K562 (cell line): ENCODE measurements around the gene ACACB. TPM values are rescaled to one million over a fixed set of nuclear protein-coding genes. Genes with fewer than 3 reads are reported as not detected.

Source experiments
- ATAC-seq: fragments of 200-7000 bp; cut with Tn5 transposase; 3 replicates; pipeline ENCODE4 v1.9.1; 2020; ENCODE audit warnings: moderate library complexity
- BruUV-seq: library from RNA; stranded (reverse); fragments of 400-500 nt; replicated peaks from 2 replicates; lab custom pipeline; 2021; lab: Mats Ljungman, UMichigan
- CTCF ChIA-PET: fragments of 300-600 bp; formaldehyde crosslinking; extraction: SDS; loops from one replicate; lab custom pipeline; 2021; ENCODE audit warnings: low intra/inter-chr PET ratio; lab: Yijun Ruan, JAX
- POLR2A ChIA-PET: fragments of 300-600, 350-650 bp; sonication (Branson Sonifier 250); formaldehyde crosslinking; extraction: SDS; loops from one replicate; lab custom pipeline; 2021; ENCODE audit warnings: antibody characterized with exemption, inconsistent platforms; lab: Yijun Ruan, JAX
- DNase-seq, 4 experiments: peaks; one replicate each; pipeline versions ENCODE4 v3.0.0 to v3.0.0-alpha.2; 2011 to 2018; ENCODE audit warnings: low spot score in 3 of 4, mixed read lengths in 3 of 4; ENCODE audit errors: extremely low read depth in 1 of 4
- FAIRE-seq: peaks from 2 replicates; lab custom pipeline; 2011; peaks lifted over from hg19 to GRCh38; lab: Jason Lieb, UNC
- H2AFZ ChIP-seq: 2 replicates; pipeline ENCODE4 v1.6.0; 2011; ENCODE audit warnings: low read depth, low read length, control low read depth, inconsistent platforms
- H3K27ac ChIP-seq: fragments of 200-600 bp; 3 replicates; pipeline ENCODE4 v1.8.0; 2011; ENCODE audit warnings: low read depth, mild to moderate bottlenecking, control low read depth, inconsistent platforms, low read length, moderate library complexity, mixed read lengths; ENCODE audit errors: extremely low read depth
- H3K27me3 ChIP-seq, 2 experiments: fragments of 300-600 bp in 1 of 2; 2 replicates in 1 of 2; 3 replicates in 1 of 2; pipeline versions ENCODE4 v1.6.0 to v1.8.0; 2011; ENCODE audit warnings: inconsistent platforms in 2 of 2, low read length in 2 of 2, mild to moderate bottlenecking in 1 of 2, mixed read lengths in 1 of 2, moderate library complexity in 1 of 2; ENCODE audit not compliant: control insufficient read depth in 2 of 2, insufficient read depth in 2 of 2
- H3K36me3 ChIP-seq: fragments of 300-600 bp; 3 replicates; pipeline ENCODE4 v1.8.0; 2011; ENCODE audit warnings: mild to moderate bottlenecking, low read length, inconsistent platforms; ENCODE audit not compliant: control insufficient read depth, insufficient read depth
- H3K4me1 ChIP-seq, 2 experiments: fragments of 200-600 bp in 1 of 2; replicated peaks in 1 of 2; 2 replicates in 1 of 2; 3 replicates in 1 of 2; pipeline versions ENCODE4 v1.5.1 to v1.8.0; 2011; ENCODE audit warnings: inconsistent platforms in 2 of 2, low read length in 2 of 2, mild to moderate bottlenecking in 1 of 2, mixed read lengths in 1 of 2, moderate library complexity in 1 of 2; ENCODE audit not compliant: control insufficient read depth in 2 of 2, insufficient read depth in 2 of 2
- H3K4me2 ChIP-seq: 2 replicates; pipeline ENCODE4 v1.6.1; 2011; ENCODE audit warnings: low read length, control low read depth, inconsistent platforms, mixed read lengths; ENCODE audit not compliant: insufficient read depth
- H3K4me3 ChIP-seq: fragments of 200-600 bp; sonication (generic), shearing (Covaris generic); 2 replicates; pipeline ENCODE4 v1.5.1; 2016; ENCODE audit warnings: control low read depth, inconsistent platforms
- H3K79me2 ChIP-seq: fragments of 200-600 bp; 3 replicates; pipeline ENCODE4 v1.8.0; 2011; ENCODE audit warnings: low read length, inconsistent platforms; ENCODE audit not compliant: control insufficient read depth, insufficient read depth
- H3K9ac ChIP-seq, 2 experiments: 2 replicates each; pipeline versions ENCODE4 v1.6.0 to v1.6.1; 2011; ENCODE audit warnings: low read depth in 2 of 2, low read length in 2 of 2, control low read depth in 1 of 2, inconsistent platforms in 1 of 2, mild to moderate bottlenecking in 1 of 2, mixed read lengths in 1 of 2; ENCODE audit not compliant: insufficient read depth in 1 of 2
- H3K9me1 ChIP-seq: one replicate; pipeline ENCODE4 v1.6.0; 2011; ENCODE audit warnings: inconsistent platforms, mild to moderate bottlenecking, low read length, moderate library complexity; ENCODE audit not compliant: control insufficient read depth, insufficient read depth
- H3K9me3 ChIP-seq: replicated peaks from 2 replicates; pipeline ENCODE4 v1.5.1; 2011; ENCODE audit warnings: low read depth, low read length, inconsistent platforms; ENCODE audit not compliant: control insufficient read depth, insufficient read depth
- H4K20me1 ChIP-seq: replicated peaks from 2 replicates; pipeline ENCODE4 v1.6.1; 2011; ENCODE audit warnings: low read length, inconsistent platforms, mixed read lengths; ENCODE audit not compliant: control insufficient read depth, insufficient read depth
- BDP1 ChIP-seq: IDR thresholded peaks from 3 replicates; pipeline ENCODE4 v1.6.1; 2011; ENCODE audit not compliant: insufficient read length, insufficient read depth
- CGGBP1 ChIP-seq: fragments of 250-450 bp; sonication (Bioruptor Pico); IDR thresholded peaks from 2 replicates; pipeline ENCODE4 v1.9.0; 2021; ENCODE audit warnings: mild to moderate bottlenecking
- RBM25 ChIP-seq: fragments of 200-400 bp; formaldehyde crosslinking; IDR thresholded peaks from 2 replicates; pipeline ENCODE4 v1.6.1; 2018; ENCODE audit warnings: low read length, low read depth, moderate library complexity; ENCODE audit not compliant: severe bottlenecking
- SAFB2 ChIP-seq: fragments of 200-400 bp; formaldehyde crosslinking; IDR thresholded peaks from 2 replicates; pipeline ENCODE4 v1.6.1; 2018; ENCODE audit warnings: borderline replicate concordance, low read length, low read depth, moderate library complexity; ENCODE audit not compliant: severe bottlenecking
- SNIP1 ChIP-seq: fragments of 450-650 bp; IDR thresholded peaks from 2 replicates; pipeline ENCODE4 v1.7.1; 2017; ENCODE audit warnings: low read depth, mild to moderate bottlenecking
- TAF15 ChIP-seq: fragments of 200-400 bp; formaldehyde crosslinking; IDR thresholded peaks from 2 replicates; pipeline ENCODE4 v1.6.1; 2017; ENCODE audit warnings: mild to moderate bottlenecking, low read depth, low read length, moderate library complexity
- TEAD4 ChIP-seq, 2 experiments: sonication (generic) in 1 of 2; formaldehyde crosslinking in 1 of 2; IDR thresholded peaks; 2 replicates each; pipeline versions ENCODE4 v1.6.1 to v1.8.0; 2012 to 2022; ENCODE audit warnings: borderline replicate concordance in 1 of 2, inconsistent platforms in 1 of 2, low read length in 1 of 2, mild to moderate bottlenecking in 1 of 2, missing genetic modification reagents in 1 of 2
- ZFP36 ChIP-seq: fragments of 150-350 bp; IDR thresholded peaks from 2 replicates; pipeline ENCODE4 v1.6.1; 2018; ENCODE audit warnings: low read length, low read depth; ENCODE audit not compliant: partially characterized antibody
- ZNF436 ChIP-seq: fragments of 250-450, 450-650 bp; sonication (Bioruptor Pico); formaldehyde crosslinking; IDR thresholded peaks from 2 replicates; pipeline ENCODE4 v1.7.0; 2020; ENCODE audit warnings: mild to moderate bottlenecking
- WGBS: fragments of 100-300 bp; shearing (Covaris generic); methylation state at CpG from one replicate; pipeline ENCODE4 v1.1.6; 2016; ENCODE audit warnings: low coverage, mixed read lengths; ENCODE audit not compliant: insufficient coverage; ENCODE audit errors: missing lambda C conversion rate; 5-methylcytosine and 5-hydroxymethylcytosine counted together
- in situ Hi-C: fragments of 300-500 bp; cut with MboI; formaldehyde crosslinking; loops from 4 replicates; pipeline ENCODE4 v1.15.0; 2018; ENCODE audit warnings: inconsistent platforms, mixed read lengths
- intact Hi-C: fragments of 100-400 bp; cut with micrococcal nuclease; formaldehyde crosslinking; loops from 2 replicates; pipeline ENCODE4 v1.14.2; 2022
- polyA plus RNA-seq, 8 experiments: library from polyadenylated mRNA; depleted of rRNA in 4 of 8; stranded (reverse) in 5 of 8; unstranded in 3 of 8; fragments of >200 nt; fragmentation: Nextera tagmentation in 2 of 8; fragmentation: Illumina TruSeq in 1 of 8; extraction: Ambion mirVana in 2 of 8; extraction: Trizol in 1 of 8; gene quantifications; 2 replicates each; pipeline versions ENCODE4 v1.2.1 to v1.2.3, GENCODE V29; 2011 to 2014; ENCODE audit warnings: inconsistent platforms in 1 of 8, missing spikeins in 1 of 8
- total RNA-seq, 7 experiments: library from RNA; depleted of rRNA in 6 of 7; stranded (reverse); fragments of >200 nt in 6 of 7; fragmentation: Illumina TruSeq in 2 of 7; extraction: Trizol in 2 of 7; gene quantifications; 2 replicates each; pipeline versions ENCODE4 v1.2.1 to v1.2.3, GENCODE V29; 2011 to 2021; ENCODE audit warnings: low replicate concordance in 1 of 7
- TF ChIP-seq, protein P1 (sequence below): sonication (generic); formaldehyde crosslinking; IDR thresholded peaks from 2 replicates; pipeline ENCODE4 v1.4.0; 2020; ENCODE audit warnings: mild to moderate bottlenecking, missing genetic modification reagents

ACACB gene
- total and polyA plus RNA-seq, 9 of the 15 experiments (the other 6 are each of a cell fraction or from before 2014, with no cell fraction given), result 0.10 to 2.5 (median 0.83) TPM

- CTCF ChIA-PET, result no interaction called here
- no peaks in the 10 kb centered on the region for H3K9me3 ChIP-seq
Observed at GRCh38 chr12:109299849-109300248, 183.5 kb downstream of the ACACB start.

DNA sequence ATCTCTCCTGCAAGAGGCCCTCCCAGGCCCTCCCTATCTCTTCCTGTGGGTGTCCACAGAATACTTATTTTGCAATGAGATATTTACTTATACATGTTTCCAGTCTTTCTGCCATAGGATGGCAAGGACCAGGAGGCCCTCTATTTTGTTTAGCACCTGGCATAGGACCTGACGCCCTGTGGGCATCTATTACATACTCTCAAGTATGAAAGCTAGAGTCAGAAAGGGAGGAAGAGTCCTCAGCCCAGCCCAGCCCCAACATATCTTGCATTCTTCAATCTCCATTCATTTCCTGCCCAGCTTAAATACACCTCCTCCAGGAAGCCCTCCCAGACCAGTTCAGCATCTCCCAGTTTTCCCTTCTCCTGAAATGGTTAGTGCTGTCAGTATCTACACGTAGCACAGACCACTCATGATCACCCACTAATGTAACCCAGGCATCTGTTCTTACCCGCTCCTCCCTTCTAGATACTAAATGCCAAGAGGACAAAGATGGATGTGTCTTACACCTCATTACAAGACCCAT is 185.3 kb downstream of the ACACB start:
- Histone ChIP-seq H3K79me2 (no peaks in the 10 kb centered on the region), H2AFZ (no peak overlapping the region), H3K9me3 (no peaks in the 10 kb centered on the region), H3K4me3 (no peak overlapping the region), H3K9ac (no peak overlapping the region), H3K27me3 (peaks cover 16 to 30% of the 10 kb centered on the region in 2 experiments; a peak in 4 of 5 replicates), H3K4me1 (no peaks in the 10 kb centered on the region), H4K20me1 (no peaks in the 10 kb centered on the region), H3K4me2 (no peak overlapping the region), H3K9me1 (no peaks in the 10 kb centered on the region), H3K27ac (no peak overlapping the region), H3K36me3 (no peaks in the 10 kb centered on the region)
- no peak for ATAC-seq
- no peak for FAIRE-seq
- TF ChIP-seq ZFP36, result peak; percentile 90
- TF ChIP-seq, protein P1, sequence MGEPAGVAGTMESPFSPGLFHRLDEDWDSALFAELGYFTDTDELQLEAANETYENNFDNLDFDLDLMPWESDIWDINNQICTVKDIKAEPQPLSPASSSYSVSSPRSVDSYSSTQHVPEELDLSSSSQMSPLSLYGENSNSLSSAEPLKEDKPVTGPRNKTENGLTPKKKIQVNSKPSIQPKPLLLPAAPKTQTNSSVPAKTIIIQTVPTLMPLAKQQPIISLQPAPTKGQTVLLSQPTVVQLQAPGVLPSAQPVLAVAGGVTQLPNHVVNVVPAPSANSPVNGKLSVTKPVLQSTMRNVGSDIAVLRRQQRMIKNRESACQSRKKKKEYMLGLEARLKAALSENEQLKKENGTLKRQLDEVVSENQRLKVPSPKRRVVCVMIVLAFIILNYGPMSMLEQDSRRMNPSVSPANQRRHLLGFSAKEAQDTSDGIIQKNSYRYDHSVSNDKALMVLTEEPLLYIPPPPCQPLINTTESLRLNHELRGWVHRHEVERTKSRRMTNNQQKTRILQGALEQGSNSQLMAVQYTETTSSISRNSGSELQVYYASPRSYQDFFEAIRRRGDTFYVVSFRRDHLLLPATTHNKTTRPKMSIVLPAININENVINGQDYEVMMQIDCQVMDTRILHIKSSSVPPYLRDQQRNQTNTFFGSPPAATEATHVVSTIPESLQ (CRISPR knock-in tag), result no peak
- no peak for TF ChIP-seq CGGBP1 (CRISPR knock-in tag)
- TF ChIP-seq SNIP1, result no peak
- no peak for TF ChIP-seq BDP1
- peak; percentile 45; the same call in 1 of the 2 replicates for TF ChIP-seq ZNF436 (CRISPR knock-in tag)
- TF ChIP-seq TAF15, result no peak
- no peak for TF ChIP-seq TEAD4 (IDR thresholded peaks at IDR 0.05; ENCODE audit: low read length)
- no peak for TF ChIP-seq TEAD4 (CRISPR knock-in tag; IDR thresholded peaks at IDR 0.05; ENCODE audit: borderline replicate concordance)
- CTCF ChIA-PET, result no interaction called here
- BruUV-seq, result no TSS peak
- POLR2A ChIA-PET, result interaction anchor here (0.7 to 2.2 kb wide), 3 partner anchors 10 to 148 kb away, joined by 3 to 4 read pairs (median 3); no protein-coding TSS in a partner anchor
- no peak for DNase-seq
- 0% methylated on average over 3 of the region's 3 CpGs for WGBS
- in situ Hi-C loops (no loop called here), intact Hi-C loops (no loop called here)

More at GRCh38 chr12:109299849-109300248, 183.5 kb downstream of the ACACB start:
- H3K79me2 ChIP-seq, result no peaks in the 10 kb centered on the region
- in situ Hi-C loops, result no loop called here
- WGBS, result 1% methylated on average over 7 of the region's 7 CpGs
- H3K9me1 ChIP-seq, result no peaks in the 10 kb centered on the region
- no peak overlapping the region for H3K4me2 ChIP-seq
- no peak for ATAC-seq
- H3K27ac ChIP-seq, result no peak overlapping the region
- intact Hi-C loops, result no loop called here
- no peaks in the 10 kb centered on the region for H3K36me3 ChIP-seq
- BruUV-seq, result no TSS peak
- H3K27me3 ChIP-seq, result peaks cover 6 to 29% of the 10 kb centered on the region in 2 experiments; a peak in 2 of 5 replicates
- no peak for DNase-seq
- no peak overlapping the region for H3K4me3 ChIP-seq
- TF ChIP-seq RBM25, result peak; percentile 78
- TF ChIP-seq SAFB2, result no peak
- no peaks in the 10 kb centered on the region for H4K20me1 ChIP-seq
- H3K9ac ChIP-seq, result no peak overlapping the region
- no peak overlapping the region for H2AFZ ChIP-seq
- POLR2A ChIA-PET, result no interaction called here
- H3K4me1 ChIP-seq, result no peaks in the 10 kb centered on the region
- FAIRE-seq, result no peak
